Measurements from ENCODE around the gene OR4D9. TPM values are rescaled to one million over a fixed set of nuclear protein-coding genes. Genes with fewer than 3 reads are reported as not detected.
"Not testable (repeated sequence)": the region's sequence is repeated elsewhere in the genome, so short reads cannot be mapped to it uniquely, and the experiment has no call there.

Gene OR4D9
- total RNA-seq, 4 donors from 2014 or later: not detected

GRCh38 chr11:59545179-59546020 is 34.1 kb downstream of the OR4D9 start:
- H3K4me1 ChIP-seq: peaks cover 0 to 6% (median 3%) of the 10 kb centered on the region in 4 donors
- WGBS, 2 donors (ENCODE audit: low coverage in 1 of 2): 91 to 92% methylated on average over 10 to 24 of the region's 24 CpGs
- DNase-seq: no peak
- no peak overlapping the region for H3K27ac ChIP-seq
- no peaks in the 10 kb centered on the region for H3K36me3 ChIP-seq
- intact Hi-C loops (cut with DNase I; ENCODE audit: low total_unique reads) (no loop called here), in situ Hi-C loops (cut with MboI; ENCODE audit: low pct_ligation_motif_present in 1 of 4, low pct_unique_long_range_greater_than_20kb in 1 of 4, low sequenced_read_pairs in 3 of 4) (loop anchor here (10.0 to 25.0 kb wide), 2 partner anchors 129 to 267 kb away; partner anchors contain the start of gene MRPL16 (in 3 of the 4))
- no peaks in the 10 kb centered on the region for H3K9me3 ChIP-seq
- H3K4me3 ChIP-seq: no peak overlapping the region
- no peak for TF ChIP-seq EP300 (IDR thresholded peaks at IDR 0.05; ENCODE audit: low read depth)
- TF ChIP-seq POLR2A (IDR thresholded peaks at IDR 0.05): no peak
- TF ChIP-seq CTCF (IDR thresholded peaks at IDR 0.05): no peak
- TF ChIP-seq POLR2AphosphoS5 (IDR thresholded peaks at IDR 0.05): no peak
- no peaks in the 10 kb centered on the region for H3K27me3 ChIP-seq

GRCh38 chr11:59547605-59548308 is 36.4 kb downstream of the OR4D9 start:
- H3K9me3 ChIP-seq; intact Hi-C loops (cut with DNase I; ENCODE audit: low total_unique reads); H3K27ac ChIP-seq; H3K4me3 ChIP-seq; DNase-seq; H3K36me3 ChIP-seq; H3K27me3 ChIP-seq: not testable (repeated sequence)
- 80 to 83% methylated on average over 3 to 5 of the region's 5 CpGs for whole genome bisulfite sequencing, 2 donors (ENCODE audit: low coverage in 1 of 2)
- H3K4me1 ChIP-seq: peaks cover 0 to 14% (median 9%) of the 10 kb centered on the region in 4 donors
- in situ Hi-C loops (cut with MboI; ENCODE audit: low pct_ligation_motif_present in 1 of 4, low pct_unique_long_range_greater_than_20kb in 1 of 4, low sequenced_read_pairs in 3 of 4): loop anchor here (10.0 to 25.0 kb wide), 2 partner anchors 127 to 265 kb away; partner anchors contain the start of gene MRPL16 (in 3 of the 4)

- H3K36me3 ChIP-seq: no peaks in the 10 kb centered on the region
- H3K27me3 ChIP-seq: no peaks in the 10 kb centered on the region
- intact Hi-C loops (cut with DNase I; ENCODE audit: low total_unique reads): no loop called here
- no peak overlapping the region for H3K4me3 ChIP-seq
- TF ChIP-seq POLR2A (IDR thresholded peaks at IDR 0.05): no peak
- TF ChIP-seq CTCF (IDR thresholded peaks at IDR 0.05): no peak
- TF ChIP-seq EP300 (IDR thresholded peaks at IDR 0.05; ENCODE audit: low read depth): no peak
- TF ChIP-seq POLR2AphosphoS5 (IDR thresholded peaks at IDR 0.05): no peak
- no peak for DNase-seq
- no peaks in the 10 kb centered on the region for H3K9me3 ChIP-seq
- peaks cover 0 to 14% (median 9%) of the 10 kb centered on the region in 4 donors for H3K4me1 ChIP-seq
- in situ Hi-C loops (cut with MboI; ENCODE audit: low pct_ligation_motif_present in 1 of 4, low pct_unique_long_range_greater_than_20kb in 1 of 4, low sequenced_read_pairs in 3 of 4): loop anchor here (10.0 to 25.0 kb wide), 2 partner anchors 127 to 264 kb away; partner anchors contain the start of gene MRPL16 (in 3 of the 4)
- H3K27ac ChIP-seq: no peak overlapping the region
- 95 to 100% methylated on average over 5 of the region's 5 CpGs for WGBS, 2 donors (ENCODE audit: low coverage in 1 of 2)
Measured at GRCh38 chr11:59548309-59548656, 36.9 kb downstream of the OR4D9 start.

- intact Hi-C loops (cut with DNase I; ENCODE audit: low total_unique reads) (loop anchor here (1.0 to 2.0 kb wide), 2 partner anchors 16 to 64 kb away; partner anchors contain the start of gene OSBP), in situ Hi-C loops (cut with MboI; ENCODE audit: low pct_ligation_motif_present in 1 of 4, low pct_unique_long_range_greater_than_20kb in 1 of 4, low sequenced_read_pairs in 3 of 4) (no loop called here)
- Histone ChIP-seq H3K27me3 (no peaks in the 10 kb centered on the region), H3K4me1 (peaks cover 0 to 14% (median 9%) of the 10 kb centered on the region in 4 donors), H3K36me3 (no peaks in the 10 kb centered on the region), H3K9me3 (no peaks in the 10 kb centered on the region), H3K27ac (peak overlapping the region; percentile 86 to 91 (median 90)), H3K4me3 (peak overlapping the region; percentile 40 to 68 (median 44))
- TF ChIP-seq CTCF (IDR thresholded peaks at IDR 0.05) (peak; percentile 37 to 81 (median 56)), POLR2A (IDR thresholded peaks at IDR 0.05) (no peak)
- DNase-seq: peak; percentile 84
- WGBS, 2 donors (ENCODE audit: low coverage in 1 of 2): 0% methylated on average over 2 to 31 of the region's 31 CpGs
Measured at GRCh38 chr11:59550368-59550841, 39.1 kb downstream of the OR4D9 start.

Measured in transverse colon (tissue), 4 donors.